RWPE1 (cell line): Measurements from ENCODE around the gene PHYKPL.
A peak's percentile ranks its signal among the peaks of the same experiment; 100 is the strongest.

Source experiments
- CTCF ChIA-PET: fragments of 350-600 bp; sonication (Branson Sonifier 250); formaldehyde crosslinking; extraction: SDS; loops from one replicate; lab custom pipeline; 2021; lab: Yijun Ruan, JAX
- POLR2A ChIA-PET: fragments of 400-600 bp; formaldehyde crosslinking; extraction: SDS; loops from one replicate; lab custom pipeline; 2020; ENCODE audit warnings: antibody characterized with exemption; ENCODE audit not compliant: low non-redundant PET; lab: Yijun Ruan, JAX
- DNase-seq: peaks from one replicate; pipeline ENCODE4 v3.0.0; 2012; ENCODE audit warnings: low spot score
- H3K27ac ChIP-seq: fragments of 450-650 bp; 2 replicates; pipeline ENCODE4 v1.5.1; 2017
- CTCF ChIP-seq: fragments of 450-650 bp; conservative IDR thresholded peaks from 2 replicates; pipeline ENCODE4 v1.5.1; 2017; ENCODE audit warnings: low read depth, mild to moderate bottlenecking

PHYKPL gene

GRCh38 chr5:178232124-178232919, at the start of gene PHYKPL:
Gene PHYKPL, minus strand, starts transcription at chr5:178232802. Its CDS starts 252 bp downstream, at chr5:178232550.
- peak within 1 kb of the TSS; percentile 93 for H3K27ac ChIP-seq
- ChIA-PET POLR2A (interaction anchor here (0.6 kb wide), 1 partner anchor 1089 kb away, joined by 3 read pairs; no protein-coding TSS in a partner anchor), CTCF (interaction anchor here (0.6 to 0.9 kb wide), 5 partner anchors 11 to 412 kb away, joined by 3 to 4 read pairs (median 3); no protein-coding TSS in a partner anchor)
- TF ChIP-seq CTCF, result no peak
- DNase-seq, result peak; percentile 86

- ChIA-PET POLR2A (no interaction called here), CTCF (interaction anchor here (0.7 kb wide), 1 partner anchor 1201 kb away, joined by 3 read pairs; no protein-coding TSS in a partner anchor)
- no peak for DNase-seq
- no peak overlapping the region for H3K27ac ChIP-seq
- no peak for TF ChIP-seq CTCF
Observed at GRCh38 chr5:178282391-178282790, 49.8 kb upstream of the PHYKPL start.

- POLR2A ChIA-PET, result no interaction called here
Observed at GRCh38 chr5:178281331-178281730, 48.7 kb upstream of the PHYKPL start.

GRCh38 chr5:178280631-178281030, 48.0 kb upstream of the PHYKPL start:
- TF ChIP-seq CTCF, result no peak
- H3K27ac ChIP-seq, result no peak overlapping the region
- ChIA-PET POLR2A (no interaction called here), CTCF (interaction anchor here (0.5 to 1.5 kb wide), 24 partner anchors 8 to 1042 kb away, joined by 3 to 11 read pairs (median 3); partner anchors contain the start of genes COL23A1 and ZNF354A)
- no peak for DNase-seq

More at GRCh38 chr5:178281331-178281730, 48.7 kb upstream of the PHYKPL start:
- no peak overlapping the region for H3K27ac ChIP-seq
- no peak for TF ChIP-seq CTCF
- no peak for DNase-seq
- CTCF ChIA-PET, result interaction anchor here (0.5 to 1.5 kb wide), 7 partner anchors 11 to 309 kb away, joined by 3 to 9 read pairs (median 5); partner anchors contain the start of gene COL23A1

GRCh38 chr5:178279723-178280438, 47.3 kb upstream of the PHYKPL start:
- peak; percentile 91 for DNase-seq
- POLR2A ChIA-PET, result interaction anchor here (0.5 kb wide), 1 partner anchor 272 kb away, joined by 7 read pairs; no protein-coding TSS in a partner anchor
- peak; percentile 97 for TF ChIP-seq CTCF
- H3K27ac ChIP-seq, result no peak overlapping the region
- CTCF ChIA-PET, result interaction anchor here (0.5 to 1.8 kb wide), 35 partner anchors 9 to 1329 kb away, joined by 3 to 11 read pairs (median 3); partner anchors contain the start of genes COL23A1 and ZNF354A
